GM12878 (cell line): ENCODE results near the gene TIE1. TPM values are rescaled to one million over a fixed set of nuclear protein-coding genes. Genes with fewer than 3 reads are reported as not detected.

Source experiments
- BHLHE40 ChIP-seq, 2 experiments: fragments of 450-650 bp in 1 of 2; IDR thresholded peaks; 2 replicates each; pipeline ENCODE4 v1.6.1; 2011 to 2017; ENCODE audit warnings: low read depth in 2 of 2, borderline replicate concordance in 1 of 2, improper control_type of control experiment in 1 of 2, low read length in 1 of 2, mild to moderate bottlenecking in 1 of 2
- CBFB ChIP-seq: IDR thresholded peaks from 2 replicates; pipeline ENCODE4 v1.6.1; 2016; ENCODE audit warnings: antibody characterized with exemption, low read depth
- CHD4 ChIP-seq: fragments of 200-600 bp; sonication (generic); IDR thresholded peaks from 2 replicates; pipeline ENCODE4 v1.6.1; 2016; ENCODE audit warnings: mild to moderate bottlenecking
- DPF2 ChIP-seq: fragments of 450-650 bp; IDR thresholded peaks from 2 replicates; pipeline ENCODE4 v1.6.1; 2017; ENCODE audit warnings: mild to moderate bottlenecking
- ETV6 ChIP-seq, 2 experiments: fragments of 450-650 bp in 1 of 2; IDR thresholded peaks in 1 of 2; conservative IDR thresholded peaks in 1 of 2; 2 replicates each; pipeline ENCODE4 v1.6.1; 2014; ENCODE audit warnings: antibody characterized with exemption in 1 of 2, borderline replicate concordance in 1 of 2, low read depth in 1 of 2, mild to moderate bottlenecking in 1 of 2, moderate library complexity in 1 of 2
- HCFC1 ChIP-seq: fragments of 150-350 bp; IDR thresholded peaks from 2 replicates; pipeline ENCODE4 v1.6.1; 2014; ENCODE audit warnings: low read length
- HDGF ChIP-seq: fragments of 450-650 bp; IDR thresholded peaks from 2 replicates; pipeline ENCODE4 v1.6.1; 2016; ENCODE audit warnings: antibody characterized with exemption
- KAT2A ChIP-seq: conservative IDR thresholded peaks from 2 replicates; pipeline ENCODE4 v1.6.1; 2011; ENCODE audit warnings: low read depth, low read length; ENCODE audit not compliant: control insufficient read depth
- KLF5 ChIP-seq: fragments of 450-650 bp; IDR thresholded peaks from 2 replicates; pipeline ENCODE4 v1.6.1; 2014; ENCODE audit warnings: mild to moderate bottlenecking; ENCODE audit not compliant: partially characterized antibody
- MTA3 ChIP-seq: IDR thresholded peaks from 2 replicates; pipeline ENCODE4 v1.6.1; 2012; ENCODE audit warnings: low read length, inconsistent platforms, borderline replicate concordance
- MXI1 ChIP-seq: fragments of 150-350 bp; IDR thresholded peaks from 2 replicates; pipeline ENCODE4 v1.6.1; 2011; ENCODE audit warnings: low read depth, mild to moderate bottlenecking, inconsistent platforms, low read length, improper control_type of control experiment
- MYC ChIP-seq: IDR thresholded peaks from 2 replicates; pipeline ENCODE4 v1.6.1; 2011; ENCODE audit warnings: mild to moderate bottlenecking, low read length, moderate library complexity, inconsistent platforms; ENCODE audit not compliant: insufficient read depth, insufficient replicate concordance, insufficient read length, severe bottlenecking
- NFXL1 ChIP-seq: fragments of 450-650 bp; IDR thresholded peaks from 2 replicates; pipeline ENCODE4 v1.6.1; 2017; ENCODE audit warnings: antibody characterized with exemption, mild to moderate bottlenecking, borderline replicate concordance
- PML ChIP-seq: IDR thresholded peaks from 2 replicates; pipeline ENCODE4 v1.6.1; 2012; ENCODE audit warnings: low read length, inconsistent platforms
- RBBP5 ChIP-seq: fragments of 200-600 bp; sonication (generic); conservative IDR thresholded peaks from 2 replicates; pipeline ENCODE4 v1.6.1; 2016
- SMAD5 ChIP-seq: IDR thresholded peaks from 2 replicates; pipeline ENCODE4 v1.6.1; 2016; ENCODE audit warnings: antibody characterized with exemption, low read depth
- TAF1 ChIP-seq: IDR thresholded peaks from 2 replicates; pipeline ENCODE4 v1.6.1; 2011; ENCODE audit warnings: mild to moderate bottlenecking, low read depth, low read length, borderline replicate concordance
- TARDBP ChIP-seq: IDR thresholded peaks from 2 replicates; pipeline ENCODE4 v1.6.1; 2016; ENCODE audit warnings: borderline replicate concordance
- WRNIP1 ChIP-seq: IDR thresholded peaks from 2 replicates; pipeline ENCODE4 v1.6.1; 2011; ENCODE audit warnings: low read depth, low read length, improper control_type of control experiment, borderline replicate concordance
- ZNF274 ChIP-seq: IDR thresholded peaks from one replicate; pipeline ENCODE4 v1.8.0; 2011; ENCODE audit not compliant: insufficient read length, insufficient read depth
- ZNF622 ChIP-seq: fragments of 450-650 bp; IDR thresholded peaks from 2 replicates; pipeline ENCODE4 v1.6.1; 2017; ENCODE audit warnings: mild to moderate bottlenecking, inconsistent platforms
- ZSCAN29 ChIP-seq: fragments of 450-650 bp; IDR thresholded peaks from 2 replicates; pipeline ENCODE4 v1.6.1; 2017; ENCODE audit warnings: mild to moderate bottlenecking, moderate library complexity
- polyA plus RNA-seq, 11 experiments: library from polyadenylated mRNA; depleted of rRNA in 4 of 11; unstranded in 6 of 11; stranded (reverse) in 5 of 11; fragments of >200 nt; fragmentation: Nextera tagmentation in 4 of 11; fragmentation: Illumina TruSeq in 1 of 11; extraction: Ambion mirVana in 4 of 11; extraction: Trizol in 1 of 11; gene quantifications; 1 replicate in 1 of 11; 2 replicates in 10 of 11; pipeline versions ENCODE4 v1.2.1 to v1.2.3, GENCODE V29; 2011 to 2016; ENCODE audit warnings: inconsistent platforms in 2 of 11, missing spikeins in 2 of 11, low read depth in 1 of 11
- total RNA-seq, 4 experiments: library from RNA; depleted of rRNA in 3 of 4; stranded (reverse); fragments of >200 nt in 3 of 4; fragmentation: Illumina TruSeq in 1 of 4; extraction: Trizol in 1 of 4; gene quantifications; 2 replicates each; pipeline versions ENCODE4 v1.2.1 to v1.2.3, GENCODE V29; 2013 to 2021
- TF ChIP-seq, protein P1 (sequence below): IDR thresholded peaks from 2 replicates; pipeline ENCODE4 v1.6.1; 2012; ENCODE audit warnings: mild to moderate bottlenecking, low read depth, low read length
- TF ChIP-seq, protein P2 (sequence below): fragments of 450-650 bp; IDR thresholded peaks from 2 replicates; pipeline ENCODE4 v1.6.1; 2014; ENCODE audit warnings: mild to moderate bottlenecking
- TF ChIP-seq, protein P3 (sequence below): fragments of 450-650 bp; formaldehyde crosslinking; IDR thresholded peaks from 2 replicates; pipeline ENCODE4 v1.4.0; 2020; ENCODE audit warnings: mild to moderate bottlenecking, moderate library complexity

The TIE1 gene
- total and polyA plus RNA-seq, 10 of the 15 experiments (the other 5 are each of a cell fraction or from before 2014, with no cell fraction given): 0.26 to 3.9 (median 1.3) TPM

DNA sequence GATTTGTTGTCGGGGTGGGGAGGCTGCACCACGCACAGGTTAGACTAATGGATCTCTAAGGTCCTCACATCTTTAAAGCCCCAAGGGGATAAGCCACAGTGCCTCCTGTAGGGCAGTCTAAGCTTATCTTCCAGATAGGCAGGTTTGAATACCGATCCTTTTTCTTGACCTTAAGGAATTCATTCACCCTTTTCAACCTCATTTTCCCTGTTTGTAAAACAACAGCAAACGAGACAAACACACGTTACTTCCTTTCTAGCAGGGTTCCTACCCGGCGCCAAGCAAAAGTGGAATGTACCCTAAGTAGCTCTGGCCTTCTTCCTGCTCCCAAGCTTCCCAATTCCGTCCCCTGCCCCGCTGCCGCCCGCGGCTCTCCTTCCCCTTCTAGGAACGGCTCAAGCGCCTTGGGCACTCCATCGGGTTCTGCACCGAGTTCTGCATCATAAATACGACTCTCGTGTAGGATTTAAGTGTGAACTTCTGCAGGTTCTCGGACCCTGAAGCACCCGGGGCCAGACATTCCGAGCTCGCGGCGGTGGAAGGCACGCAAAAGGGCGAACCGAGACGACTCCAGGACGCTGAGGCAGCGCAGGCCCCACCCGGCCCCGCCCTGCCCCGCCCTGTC, 57.5 kb downstream of the TIE1 start (continued):
- no peak for TF ChIP-seq KAT2A
- no peak for TF ChIP-seq HDGF
- TF ChIP-seq, protein P1, sequence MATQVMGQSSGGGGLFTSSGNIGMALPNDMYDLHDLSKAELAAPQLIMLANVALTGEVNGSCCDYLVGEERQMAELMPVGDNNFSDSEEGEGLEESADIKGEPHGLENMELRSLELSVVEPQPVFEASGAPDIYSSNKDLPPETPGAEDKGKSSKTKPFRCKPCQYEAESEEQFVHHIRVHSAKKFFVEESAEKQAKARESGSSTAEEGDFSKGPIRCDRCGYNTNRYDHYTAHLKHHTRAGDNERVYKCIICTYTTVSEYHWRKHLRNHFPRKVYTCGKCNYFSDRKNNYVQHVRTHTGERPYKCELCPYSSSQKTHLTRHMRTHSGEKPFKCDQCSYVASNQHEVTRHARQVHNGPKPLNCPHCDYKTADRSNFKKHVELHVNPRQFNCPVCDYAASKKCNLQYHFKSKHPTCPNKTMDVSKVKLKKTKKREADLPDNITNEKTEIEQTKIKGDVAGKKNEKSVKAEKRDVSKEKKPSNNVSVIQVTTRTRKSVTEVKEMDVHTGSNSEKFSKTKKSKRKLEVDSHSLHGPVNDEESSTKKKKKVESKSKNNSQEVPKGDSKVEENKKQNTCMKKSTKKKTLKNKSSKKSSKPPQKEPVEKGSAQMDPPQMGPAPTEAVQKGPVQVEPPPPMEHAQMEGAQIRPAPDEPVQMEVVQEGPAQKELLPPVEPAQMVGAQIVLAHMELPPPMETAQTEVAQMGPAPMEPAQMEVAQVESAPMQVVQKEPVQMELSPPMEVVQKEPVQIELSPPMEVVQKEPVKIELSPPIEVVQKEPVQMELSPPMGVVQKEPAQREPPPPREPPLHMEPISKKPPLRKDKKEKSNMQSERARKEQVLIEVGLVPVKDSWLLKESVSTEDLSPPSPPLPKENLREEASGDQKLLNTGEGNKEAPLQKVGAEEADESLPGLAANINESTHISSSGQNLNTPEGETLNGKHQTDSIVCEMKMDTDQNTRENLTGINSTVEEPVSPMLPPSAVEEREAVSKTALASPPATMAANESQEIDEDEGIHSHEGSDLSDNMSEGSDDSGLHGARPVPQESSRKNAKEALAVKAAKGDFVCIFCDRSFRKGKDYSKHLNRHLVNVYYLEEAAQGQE: no peak
- TF ChIP-seq ZSCAN29: no peak
- TF ChIP-seq HCFC1: no peak
- no peak for TF ChIP-seq MYC
- TF ChIP-seq WRNIP1: no peak
- TF ChIP-seq KLF5: no peak
- TF ChIP-seq ZNF274: no peak
- TF ChIP-seq RBBP5: no peak
- no peak for TF ChIP-seq BHLHE40 (IDR thresholded peaks at IDR 0.05; ENCODE audit: borderline replicate concordance in 1 of 2, low read depth in 2 of 2, low read length in 1 of 2)
- TF ChIP-seq TARDBP: no peak
- TF ChIP-seq NFXL1: no peak
- TF ChIP-seq SMAD5: 0 out of 2 replicates have a peak, but pooled peaks have one; percentile 7
- TF ChIP-seq CBFB: no peak
- TF ChIP-seq TAF1: no peak
- TF ChIP-seq ZNF622: no peak
- 0 out of 2 replicates have a peak, but pooled peaks have one; percentile 29 for TF ChIP-seq MTA3
- no peak for TF ChIP-seq MXI1
- TF ChIP-seq CHD4: no peak
- TF ChIP-seq, protein P2, sequence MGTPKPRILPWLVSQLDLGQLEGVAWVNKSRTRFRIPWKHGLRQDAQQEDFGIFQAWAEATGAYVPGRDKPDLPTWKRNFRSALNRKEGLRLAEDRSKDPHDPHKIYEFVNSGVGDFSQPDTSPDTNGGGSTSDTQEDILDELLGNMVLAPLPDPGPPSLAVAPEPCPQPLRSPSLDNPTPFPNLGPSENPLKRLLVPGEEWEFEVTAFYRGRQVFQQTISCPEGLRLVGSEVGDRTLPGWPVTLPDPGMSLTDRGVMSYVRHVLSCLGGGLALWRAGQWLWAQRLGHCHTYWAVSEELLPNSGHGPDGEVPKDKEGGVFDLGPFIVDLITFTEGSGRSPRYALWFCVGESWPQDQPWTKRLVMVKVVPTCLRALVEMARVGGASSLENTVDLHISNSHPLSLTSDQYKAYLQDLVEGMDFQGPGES: no peak
- TF ChIP-seq DPF2: 0 out of 2 replicates have a peak, but pooled peaks have one; percentile 6
- TF ChIP-seq, protein P3, sequence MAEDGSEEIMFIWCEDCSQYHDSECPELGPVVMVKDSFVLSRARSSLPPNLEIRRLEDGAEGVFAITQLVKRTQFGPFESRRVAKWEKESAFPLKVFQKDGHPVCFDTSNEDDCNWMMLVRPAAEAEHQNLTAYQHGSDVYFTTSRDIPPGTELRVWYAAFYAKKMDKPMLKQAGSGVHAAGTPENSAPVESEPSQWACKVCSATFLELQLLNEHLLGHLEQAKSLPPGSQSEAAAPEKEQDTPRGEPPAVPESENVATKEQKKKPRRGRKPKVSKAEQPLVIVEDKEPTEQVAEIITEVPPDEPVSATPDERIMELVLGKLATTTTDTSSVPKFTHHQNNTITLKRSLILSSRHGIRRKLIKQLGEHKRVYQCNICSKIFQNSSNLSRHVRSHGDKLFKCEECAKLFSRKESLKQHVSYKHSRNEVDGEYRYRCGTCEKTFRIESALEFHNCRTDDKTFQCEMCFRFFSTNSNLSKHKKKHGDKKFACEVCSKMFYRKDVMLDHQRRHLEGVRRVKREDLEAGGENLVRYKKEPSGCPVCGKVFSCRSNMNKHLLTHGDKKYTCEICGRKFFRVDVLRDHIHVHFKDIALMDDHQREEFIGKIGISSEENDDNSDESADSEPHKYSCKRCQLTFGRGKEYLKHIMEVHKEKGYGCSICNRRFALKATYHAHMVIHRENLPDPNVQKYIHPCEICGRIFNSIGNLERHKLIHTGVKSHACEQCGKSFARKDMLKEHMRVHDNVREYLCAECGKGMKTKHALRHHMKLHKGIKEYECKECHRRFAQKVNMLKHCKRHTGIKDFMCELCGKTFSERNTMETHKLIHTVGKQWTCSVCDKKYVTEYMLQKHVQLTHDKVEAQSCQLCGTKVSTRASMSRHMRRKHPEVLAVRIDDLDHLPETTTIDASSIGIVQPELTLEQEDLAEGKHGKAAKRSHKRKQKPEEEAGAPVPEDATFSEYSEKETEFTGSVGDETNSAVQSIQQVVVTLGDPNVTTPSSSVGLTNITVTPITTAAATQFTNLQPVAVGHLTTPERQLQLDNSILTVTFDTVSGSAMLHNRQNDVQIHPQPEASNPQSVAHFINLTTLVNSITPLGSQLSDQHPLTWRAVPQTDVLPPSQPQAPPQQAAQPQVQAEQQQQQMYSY (CRISPR knock-in tag): no peak
- TF ChIP-seq PML: no peak; the same call in 1 of the 2 replicates
- no peak for TF ChIP-seq ETV6 (conservative IDR thresholded peaks at IDR 0.05 in 1 of 2, IDR thresholded peaks at IDR 0.05 in 1 of 2; ENCODE audit: borderline replicate concordance in 1 of 2, low read depth in 1 of 2)
